ENCODE data around the gene THRAP3.

THRAP3 gene

GRCh38 chr1:36354486-36354885 is 130.2 kb downstream of the THRAP3 start:
- TF ChIP-seq, protein P1, sequence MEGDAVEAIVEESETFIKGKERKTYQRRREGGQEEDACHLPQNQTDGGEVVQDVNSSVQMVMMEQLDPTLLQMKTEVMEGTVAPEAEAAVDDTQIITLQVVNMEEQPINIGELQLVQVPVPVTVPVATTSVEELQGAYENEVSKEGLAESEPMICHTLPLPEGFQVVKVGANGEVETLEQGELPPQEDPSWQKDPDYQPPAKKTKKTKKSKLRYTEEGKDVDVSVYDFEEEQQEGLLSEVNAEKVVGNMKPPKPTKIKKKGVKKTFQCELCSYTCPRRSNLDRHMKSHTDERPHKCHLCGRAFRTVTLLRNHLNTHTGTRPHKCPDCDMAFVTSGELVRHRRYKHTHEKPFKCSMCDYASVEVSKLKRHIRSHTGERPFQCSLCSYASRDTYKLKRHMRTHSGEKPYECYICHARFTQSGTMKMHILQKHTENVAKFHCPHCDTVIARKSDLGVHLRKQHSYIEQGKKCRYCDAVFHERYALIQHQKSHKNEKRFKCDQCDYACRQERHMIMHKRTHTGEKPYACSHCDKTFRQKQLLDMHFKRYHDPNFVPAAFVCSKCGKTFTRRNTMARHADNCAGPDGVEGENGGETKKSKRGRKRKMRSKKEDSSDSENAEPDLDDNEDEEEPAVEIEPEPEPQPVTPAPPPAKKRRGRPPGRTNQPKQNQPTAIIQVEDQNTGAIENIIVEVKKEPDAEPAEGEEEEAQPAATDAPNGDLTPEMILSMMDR (IDR thresholded peaks at IDR 0.05; ENCODE audit: insufficient read depth, low read depth, low read length, missing control alignments): no peak
- DNase-seq (ENCODE audit: low read depth): no peak
- no peak overlapping the region for H3K4me3 ChIP-seq (ENCODE audit: low read length)

All from epithelial cell of esophagus (primary cell).